ENCODE results near the gene ARID1B. TPM values are rescaled to one million over a fixed set of nuclear protein-coding genes. Genes with fewer than 3 reads are reported as not detected.

The ARID1B gene
- total RNA-seq, 1 experiment from 2014 or later = 86.3 TPM

DNA sequence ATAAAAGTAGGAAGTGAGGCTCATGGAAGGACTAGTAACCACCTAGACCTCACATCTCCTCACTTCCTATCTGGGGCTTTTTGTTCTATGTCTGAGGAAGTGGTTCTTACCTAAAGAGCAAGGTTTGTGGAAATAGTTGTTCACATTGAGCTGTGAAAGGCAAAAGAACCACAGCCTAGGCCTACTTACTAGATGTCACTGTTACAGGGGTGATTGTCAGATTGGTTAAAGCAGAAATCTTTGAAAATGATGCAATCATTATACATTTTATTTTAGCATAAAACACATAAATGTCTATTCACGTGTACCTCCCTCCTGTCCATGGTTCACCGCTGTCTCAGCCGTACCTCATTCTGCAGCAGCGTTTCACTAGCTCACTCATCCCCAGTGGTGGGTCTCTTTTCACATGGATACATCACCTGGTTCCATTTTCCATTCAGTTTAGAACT is 277.4 kb downstream of the ARID1B start:
- TF ChIP-seq EZH2 (IDR thresholded peaks at IDR 0.05; ENCODE audit: borderline replicate concordance, low read depth, low read length, poor library complexity, severe bottlenecking) = no peak
- TF ChIP-seq, protein P1, sequence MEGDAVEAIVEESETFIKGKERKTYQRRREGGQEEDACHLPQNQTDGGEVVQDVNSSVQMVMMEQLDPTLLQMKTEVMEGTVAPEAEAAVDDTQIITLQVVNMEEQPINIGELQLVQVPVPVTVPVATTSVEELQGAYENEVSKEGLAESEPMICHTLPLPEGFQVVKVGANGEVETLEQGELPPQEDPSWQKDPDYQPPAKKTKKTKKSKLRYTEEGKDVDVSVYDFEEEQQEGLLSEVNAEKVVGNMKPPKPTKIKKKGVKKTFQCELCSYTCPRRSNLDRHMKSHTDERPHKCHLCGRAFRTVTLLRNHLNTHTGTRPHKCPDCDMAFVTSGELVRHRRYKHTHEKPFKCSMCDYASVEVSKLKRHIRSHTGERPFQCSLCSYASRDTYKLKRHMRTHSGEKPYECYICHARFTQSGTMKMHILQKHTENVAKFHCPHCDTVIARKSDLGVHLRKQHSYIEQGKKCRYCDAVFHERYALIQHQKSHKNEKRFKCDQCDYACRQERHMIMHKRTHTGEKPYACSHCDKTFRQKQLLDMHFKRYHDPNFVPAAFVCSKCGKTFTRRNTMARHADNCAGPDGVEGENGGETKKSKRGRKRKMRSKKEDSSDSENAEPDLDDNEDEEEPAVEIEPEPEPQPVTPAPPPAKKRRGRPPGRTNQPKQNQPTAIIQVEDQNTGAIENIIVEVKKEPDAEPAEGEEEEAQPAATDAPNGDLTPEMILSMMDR (conservative IDR thresholded peaks at IDR 0.05; ENCODE audit: low read depth, low read length) = no peak
- no peaks in the 10 kb centered on the region for H3K9me3 ChIP-seq (ENCODE audit: low read depth, low read length, poor library complexity, severe bottlenecking)
- no peak overlapping the region for H3K4me3 ChIP-seq (ENCODE audit: low read depth, low read length, poor library complexity, severe bottlenecking)
- H3K4me1 ChIP-seq (ENCODE audit: insufficient read depth, low read length, poor library complexity, severe bottlenecking) = peaks cover 22% of the 10 kb centered on the region
- no peaks in the 10 kb centered on the region for H3K36me3 ChIP-seq (ENCODE audit: insufficient read depth, low read length, poor library complexity, severe bottlenecking)
- intact Hi-C loops (cut with micrococcal nuclease; ENCODE audit: unreplicated experiment) = no loop called here
- CTCF ChIA-PET = no interaction called here
- H3K27ac ChIP-seq (ENCODE audit: low read depth, low read length, poor library complexity, severe bottlenecking) = no peak overlapping the region
- DNase-seq (ENCODE audit: low spot score) = no peak
- BruUV-seq (replicated peaks) = no TSS peak
- no peaks in the 10 kb centered on the region for H3K27me3 ChIP-seq (replicated peaks; ENCODE audit: insufficient read depth, low read depth, low read length, poor library complexity)
- POLR2A ChIA-PET (ENCODE audit: low non-redundant PET) = no interaction called here

DNA sequence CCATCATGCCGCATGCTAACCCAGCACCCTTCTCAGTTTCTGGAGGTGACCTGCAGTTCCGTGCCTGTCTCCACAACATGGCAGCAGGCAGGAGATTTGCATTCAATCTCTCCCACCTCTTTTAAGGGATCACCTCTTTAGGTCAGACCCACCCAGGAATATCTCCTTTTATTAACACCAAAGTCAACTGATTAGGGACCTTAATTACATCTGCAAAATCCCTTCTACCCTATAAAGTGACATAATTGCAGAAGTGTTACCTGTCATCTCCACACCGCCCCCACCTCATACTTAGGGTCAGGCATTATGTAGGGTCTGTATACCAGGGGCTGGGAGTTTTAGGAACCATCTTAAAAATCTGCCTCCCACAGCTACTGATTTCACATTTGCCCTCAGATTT is 278.7 kb downstream of the ARID1B start:
- POLR2A ChIA-PET (ENCODE audit: low non-redundant PET) = no interaction called here
- intact Hi-C loops (cut with micrococcal nuclease; ENCODE audit: unreplicated experiment) = no loop called here
- TF ChIP-seq EZH2 (IDR thresholded peaks at IDR 0.05; ENCODE audit: borderline replicate concordance, low read depth, low read length, poor library complexity, severe bottlenecking) = no peak
- TF ChIP-seq, protein P1 (conservative IDR thresholded peaks at IDR 0.05; ENCODE audit: low read depth, low read length) = no peak
- H3K4me3 ChIP-seq (ENCODE audit: low read depth, low read length, poor library complexity, severe bottlenecking) = no peak overlapping the region
- peaks cover 28% of the 10 kb centered on the region for H3K4me1 ChIP-seq (ENCODE audit: insufficient read depth, low read length, poor library complexity, severe bottlenecking)
- CTCF ChIA-PET = no interaction called here
- DNase-seq (ENCODE audit: low spot score) = no peak
- no peaks in the 10 kb centered on the region for H3K36me3 ChIP-seq (ENCODE audit: insufficient read depth, low read length, poor library complexity, severe bottlenecking)
- BruUV-seq (replicated peaks) = no TSS peak
- H3K9me3 ChIP-seq (ENCODE audit: low read depth, low read length, poor library complexity, severe bottlenecking) = no peaks in the 10 kb centered on the region
- H3K27ac ChIP-seq (ENCODE audit: low read depth, low read length, poor library complexity, severe bottlenecking) = no peak overlapping the region
- no peaks in the 10 kb centered on the region for H3K27me3 ChIP-seq (replicated peaks; ENCODE audit: insufficient read depth, low read depth, low read length, poor library complexity)

DNA sequence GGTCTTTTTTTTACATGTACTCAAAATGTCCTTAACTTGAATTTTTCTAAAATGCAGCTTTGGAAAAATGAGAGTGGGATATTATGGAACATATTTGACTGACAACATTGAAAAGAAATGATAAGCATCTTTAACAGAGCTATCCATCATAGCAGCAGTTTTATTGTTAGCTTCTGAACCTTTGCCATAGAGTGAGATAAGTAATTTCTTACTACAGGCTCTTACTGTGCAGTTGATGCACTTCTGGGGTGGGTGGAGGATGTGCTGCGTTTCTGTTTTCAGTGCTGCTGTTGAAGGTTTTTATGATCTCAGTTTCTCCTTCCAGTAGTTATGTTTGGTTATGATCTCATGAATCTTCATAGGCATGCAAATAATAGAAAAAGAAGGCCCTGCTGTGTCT is 279.1 kb downstream of the ARID1B start:
- CTCF ChIA-PET = no interaction called here
- intact Hi-C loops (cut with micrococcal nuclease; ENCODE audit: unreplicated experiment) = no loop called here
- H3K4me3 ChIP-seq (ENCODE audit: low read depth, low read length, poor library complexity, severe bottlenecking) = no peak overlapping the region
- peaks cover 28% of the 10 kb centered on the region for H3K4me1 ChIP-seq (ENCODE audit: insufficient read depth, low read length, poor library complexity, severe bottlenecking)
- no peaks in the 10 kb centered on the region for H3K27me3 ChIP-seq (replicated peaks; ENCODE audit: insufficient read depth, low read depth, low read length, poor library complexity)
- H3K36me3 ChIP-seq (ENCODE audit: insufficient read depth, low read length, poor library complexity, severe bottlenecking) = no peaks in the 10 kb centered on the region
- TF ChIP-seq EZH2 (IDR thresholded peaks at IDR 0.05; ENCODE audit: borderline replicate concordance, low read depth, low read length, poor library complexity, severe bottlenecking) = no peak
- TF ChIP-seq, protein P1 (conservative IDR thresholded peaks at IDR 0.05; ENCODE audit: low read depth, low read length) = no peak
- DNase-seq (ENCODE audit: low spot score) = no peak
- POLR2A ChIA-PET (ENCODE audit: low non-redundant PET) = no interaction called here
- H3K9me3 ChIP-seq (ENCODE audit: low read depth, low read length, poor library complexity, severe bottlenecking) = no peaks in the 10 kb centered on the region
- BruUV-seq (replicated peaks) = no TSS peak
- H3K27ac ChIP-seq (ENCODE audit: low read depth, low read length, poor library complexity, severe bottlenecking) = no peak overlapping the region
